Sigmoid colon (tissue), 4 donors: ENCODE data around the gene FOXD2.

Source experiments
- EP300 ChIP-seq, 4 donors: sonication (generic); formaldehyde crosslinking; IDR thresholded peaks; one replicate each; pipeline ENCODE4 v1.6.1; 2017; ENCODE audit warnings: antibody characterized with exemption in 4 of 4
- POLR2A ChIP-seq, 2 donors: fragments of 450-650 bp; IDR thresholded peaks; one replicate each; pipeline ENCODE4 v1.6.1; 2016; ENCODE audit warnings: antibody characterized with exemption in 2 of 2, mild to moderate bottlenecking in 2 of 2, moderate library complexity in 2 of 2
- POLR2AphosphoS5 ChIP-seq, 4 donors: sonication (generic); formaldehyde crosslinking; IDR thresholded peaks; one replicate each; pipeline ENCODE4 v1.6.1; 2017; ENCODE audit warnings: antibody characterized with exemption in 4 of 4
- TF ChIP-seq, protein P1 (sequence below), 4 experiments: fragments of 450-650 bp in 3 of 4; fragments of 200-600 bp in 1 of 4; IDR thresholded peaks; one replicate each; pipeline ENCODE4 v1.5.1; 2016 to 2019; ENCODE audit warnings: antibody characterized with exemption in 4 of 4, mild to moderate bottlenecking in 3 of 4, moderate library complexity in 2 of 4

- TF ChIP-seq POLR2A (IDR thresholded peaks at IDR 0.05) (no peak), POLR2AphosphoS5 (IDR thresholded peaks at IDR 0.05) (no peak), EP300 (IDR thresholded peaks at IDR 0.05) (no peak)
- TF ChIP-seq, protein P1, sequence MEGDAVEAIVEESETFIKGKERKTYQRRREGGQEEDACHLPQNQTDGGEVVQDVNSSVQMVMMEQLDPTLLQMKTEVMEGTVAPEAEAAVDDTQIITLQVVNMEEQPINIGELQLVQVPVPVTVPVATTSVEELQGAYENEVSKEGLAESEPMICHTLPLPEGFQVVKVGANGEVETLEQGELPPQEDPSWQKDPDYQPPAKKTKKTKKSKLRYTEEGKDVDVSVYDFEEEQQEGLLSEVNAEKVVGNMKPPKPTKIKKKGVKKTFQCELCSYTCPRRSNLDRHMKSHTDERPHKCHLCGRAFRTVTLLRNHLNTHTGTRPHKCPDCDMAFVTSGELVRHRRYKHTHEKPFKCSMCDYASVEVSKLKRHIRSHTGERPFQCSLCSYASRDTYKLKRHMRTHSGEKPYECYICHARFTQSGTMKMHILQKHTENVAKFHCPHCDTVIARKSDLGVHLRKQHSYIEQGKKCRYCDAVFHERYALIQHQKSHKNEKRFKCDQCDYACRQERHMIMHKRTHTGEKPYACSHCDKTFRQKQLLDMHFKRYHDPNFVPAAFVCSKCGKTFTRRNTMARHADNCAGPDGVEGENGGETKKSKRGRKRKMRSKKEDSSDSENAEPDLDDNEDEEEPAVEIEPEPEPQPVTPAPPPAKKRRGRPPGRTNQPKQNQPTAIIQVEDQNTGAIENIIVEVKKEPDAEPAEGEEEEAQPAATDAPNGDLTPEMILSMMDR (IDR thresholded peaks at IDR 0.05) = no peak
Observed at GRCh38 chr1:47448462-47449222, 10.8 kb downstream of the FOXD2 start.
